MCF 10A (cell line): ENCODE results near the gene CRYM. TPM values are rescaled to one million over a fixed set of nuclear protein-coding genes. Genes with fewer than 3 reads are reported as not detected.
"Not testable (repeated sequence)": the region's sequence is repeated elsewhere in the genome, so short reads cannot be mapped to it uniquely, and the experiment has no call there.

Experiments
- BruUV-seq: library from RNA; stranded (reverse); fragments of 400-500 nt; replicated peaks from 2 replicates; lab custom pipeline; 2021; lab: Mats Ljungman, UMichigan
- CTCF ChIA-PET: fragments of 300-600 bp; sonication (Branson Sonifier 250); formaldehyde crosslinking; extraction: SDS; loops from one replicate; lab custom pipeline; 2021; ENCODE audit warnings: antibody characterized with exemption, inconsistent platforms; lab: Yijun Ruan, JAX
- POLR2A ChIA-PET: fragments of 300-600, 350-650 bp; sonication (Branson Sonifier 250); formaldehyde crosslinking; extraction: SDS; loops from one replicate; lab custom pipeline; 2020; ENCODE audit warnings: antibody characterized with exemption, inconsistent platforms; lab: Yijun Ruan, JAX
- DNase-seq: peaks from one replicate; pipeline ENCODE4 v3.0.0-alpha.2; 2018; ENCODE audit not compliant: unreplicated experiment
- H3K27ac Mint-ChIP-seq: one replicate; pipeline ENCODE4 v1.8.0; 2022; ENCODE audit warnings: mild to moderate bottlenecking, low read depth, mixed read lengths; ENCODE audit not compliant: unreplicated experiment
- H3K27me3 Mint-ChIP-seq: one replicate; pipeline ENCODE4 v1.8.0; 2022; ENCODE audit warnings: mixed read lengths; ENCODE audit not compliant: insufficient read depth, unreplicated experiment
- H3K36me3 Mint-ChIP-seq: one replicate; pipeline ENCODE4 v1.8.0; 2022; ENCODE audit warnings: mild to moderate bottlenecking, moderate library complexity, mixed read lengths; ENCODE audit not compliant: insufficient read depth, unreplicated experiment
- H3K4me1 Mint-ChIP-seq: one replicate; pipeline ENCODE4 v1.8.0; 2022; ENCODE audit warnings: mixed read lengths; ENCODE audit not compliant: insufficient read depth, unreplicated experiment
- H3K4me3 Mint-ChIP-seq: one replicate; pipeline ENCODE4 v1.8.0; 2022; ENCODE audit warnings: mild to moderate bottlenecking, moderate library complexity, mixed read lengths; ENCODE audit not compliant: unreplicated experiment
- H3K9me3 Mint-ChIP-seq: one replicate; pipeline ENCODE4 v1.8.0; 2022; ENCODE audit warnings: mixed read lengths; ENCODE audit not compliant: unreplicated experiment
- intact Hi-C: fragments of 100-400 bp; cut with micrococcal nuclease; formaldehyde crosslinking; loops from 2 replicates; pipeline ENCODE4 v1.14.1; 2022
- total RNA-seq: library from RNA; stranded (reverse); gene quantifications from 2 replicates; pipeline ENCODE4 v1.2.3, GENCODE V29; 2022
- TF ChIP-seq, protein P1 (sequence below): fragments of 200-600 bp; IDR thresholded peaks from one replicate; pipeline ENCODE4 v1.8.0; 2022; ENCODE audit warnings: antibody characterized with exemption, mild to moderate bottlenecking; ENCODE audit not compliant: unreplicated experiment

Gene CRYM
- total RNA-seq, 1 experiment from 2014 or later = 1.6 TPM

- H3K27ac Mint-ChIP-seq = no peak overlapping the region
- no peaks in the 10 kb centered on the region for H3K4me1 Mint-ChIP-seq
- DNase-seq = no peak
- H3K36me3 Mint-ChIP-seq = no peaks in the 10 kb centered on the region
- no peaks in the 10 kb centered on the region for H3K9me3 Mint-ChIP-seq
- ChIA-PET CTCF (no interaction called here), POLR2A (interaction anchor here (0.9 kb wide), 1 partner anchor 19 kb away, joined by 3 read pairs; no protein-coding TSS in a partner anchor)
- no peak overlapping the region for H3K4me3 Mint-ChIP-seq
- no peaks in the 10 kb centered on the region for H3K27me3 Mint-ChIP-seq
- TF ChIP-seq, protein P1, sequence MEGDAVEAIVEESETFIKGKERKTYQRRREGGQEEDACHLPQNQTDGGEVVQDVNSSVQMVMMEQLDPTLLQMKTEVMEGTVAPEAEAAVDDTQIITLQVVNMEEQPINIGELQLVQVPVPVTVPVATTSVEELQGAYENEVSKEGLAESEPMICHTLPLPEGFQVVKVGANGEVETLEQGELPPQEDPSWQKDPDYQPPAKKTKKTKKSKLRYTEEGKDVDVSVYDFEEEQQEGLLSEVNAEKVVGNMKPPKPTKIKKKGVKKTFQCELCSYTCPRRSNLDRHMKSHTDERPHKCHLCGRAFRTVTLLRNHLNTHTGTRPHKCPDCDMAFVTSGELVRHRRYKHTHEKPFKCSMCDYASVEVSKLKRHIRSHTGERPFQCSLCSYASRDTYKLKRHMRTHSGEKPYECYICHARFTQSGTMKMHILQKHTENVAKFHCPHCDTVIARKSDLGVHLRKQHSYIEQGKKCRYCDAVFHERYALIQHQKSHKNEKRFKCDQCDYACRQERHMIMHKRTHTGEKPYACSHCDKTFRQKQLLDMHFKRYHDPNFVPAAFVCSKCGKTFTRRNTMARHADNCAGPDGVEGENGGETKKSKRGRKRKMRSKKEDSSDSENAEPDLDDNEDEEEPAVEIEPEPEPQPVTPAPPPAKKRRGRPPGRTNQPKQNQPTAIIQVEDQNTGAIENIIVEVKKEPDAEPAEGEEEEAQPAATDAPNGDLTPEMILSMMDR = no peak
- no TSS peak for BruUV-seq
- intact Hi-C loops = no loop called here
Observed at GRCh38 chr16:21321736-21322135, 43.6 kb upstream of the CRYM start.

GRCh38 chr16:21314339-21314738 is 36.2 kb upstream of the CRYM start:
- Mint-ChIP-seq H3K9me3 (no peaks in the 10 kb centered on the region), H3K27me3 (no peaks in the 10 kb centered on the region), H3K36me3 (no peaks in the 10 kb centered on the region), H3K4me3 (no peak overlapping the region), H3K4me1 (no peaks in the 10 kb centered on the region), H3K27ac (no peak overlapping the region)
- BruUV-seq = no TSS peak
- DNase-seq = no peak
- intact Hi-C loops = no loop called here
- POLR2A ChIA-PET = no interaction called here
- CTCF ChIA-PET = no interaction called here
- TF ChIP-seq, protein P1 = no peak

DNA sequence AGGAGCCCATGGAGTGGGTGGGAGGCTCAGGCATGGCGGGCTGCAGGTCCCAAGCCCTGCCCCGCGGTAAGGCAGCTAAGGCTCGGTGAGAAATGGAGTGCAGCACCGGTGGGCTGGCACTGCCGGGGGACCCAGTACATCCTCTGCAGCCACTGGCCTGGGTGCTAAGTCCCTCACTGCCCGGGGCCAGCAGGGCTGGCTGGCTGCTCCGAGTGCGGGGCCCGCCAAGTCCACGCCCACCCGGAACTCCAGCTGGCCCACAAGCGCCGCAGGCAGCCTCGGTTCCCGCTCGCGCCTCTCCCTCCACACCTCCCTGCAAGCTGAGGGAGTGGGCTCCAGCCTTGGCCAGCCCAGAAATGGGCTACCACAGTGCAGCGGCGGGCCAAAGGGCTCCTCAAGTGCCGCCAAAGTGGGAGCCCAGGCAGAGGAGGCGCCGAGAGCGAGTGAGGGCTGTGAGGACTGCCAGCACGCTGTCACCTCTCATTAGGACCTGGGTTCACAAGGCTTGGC is 34.8 kb upstream of the CRYM start:
- H3K27me3 Mint-ChIP-seq, H3K27ac Mint-ChIP-seq, DNase-seq, H3K4me3 Mint-ChIP-seq, CTCF ChIA-PET, H3K4me1 Mint-ChIP-seq, intact Hi-C loops, H3K36me3 Mint-ChIP-seq, BruUV-seq, H3K9me3 Mint-ChIP-seq: not testable (repeated sequence)
- POLR2A ChIA-PET = interaction anchor here (2.1 kb wide), 1 partner anchor 10 kb away, joined by 7 read pairs; no protein-coding TSS in a partner anchor

DNA sequence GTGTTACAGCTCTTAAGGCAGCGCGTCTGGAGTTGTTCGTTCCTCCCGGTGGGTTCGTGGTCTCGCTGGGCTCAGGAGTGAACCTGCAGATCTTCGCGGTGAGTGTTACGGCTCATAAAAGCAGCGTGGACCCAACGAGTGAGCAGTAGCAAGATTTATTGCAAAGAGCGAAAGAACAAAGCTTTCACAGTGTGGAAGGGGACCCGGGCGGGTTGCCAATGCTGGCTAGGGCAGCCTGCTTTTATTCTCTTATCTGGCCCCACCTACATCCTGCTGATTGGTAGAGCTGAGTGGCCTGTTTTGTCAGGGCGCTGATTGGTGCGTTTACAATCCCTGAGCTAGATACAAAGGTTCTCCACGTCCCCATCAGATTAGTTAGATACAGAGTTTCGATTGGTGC is 34.0 kb upstream of the CRYM start:
- DNase-seq, H3K36me3 Mint-ChIP-seq, BruUV-seq, H3K9me3 Mint-ChIP-seq, H3K4me3 Mint-ChIP-seq, H3K4me1 Mint-ChIP-seq, intact Hi-C loops, H3K27me3 Mint-ChIP-seq, H3K27ac Mint-ChIP-seq: not testable (repeated sequence)
- CTCF ChIA-PET = interaction anchor here (0.6 to 0.7 kb wide), 2 partner anchors 123 to 499 kb away, joined by 3 to 5 read pairs; no protein-coding TSS in a partner anchor
- POLR2A ChIA-PET = interaction anchor here (2.1 kb wide), 1 partner anchor 9 kb away, joined by 7 read pairs; no protein-coding TSS in a partner anchor

- POLR2A ChIA-PET, BruUV-seq, H3K36me3 Mint-ChIP-seq, H3K27me3 Mint-ChIP-seq, DNase-seq, intact Hi-C loops, H3K4me3 Mint-ChIP-seq, CTCF ChIA-PET, H3K27ac Mint-ChIP-seq, H3K9me3 Mint-ChIP-seq: not testable (repeated sequence)
- peaks cover 17% of the 10 kb centered on the region for H3K4me1 Mint-ChIP-seq
Observed at GRCh38 chr16:21306712-21307111, 28.6 kb upstream of the CRYM start.
